Loucy (cell line): ENCODE results near the gene B3GAT3.
"Not testable (repeated sequence)": the region's sequence is repeated elsewhere in the genome, so short reads cannot be mapped to it uniquely, and the experiment has no call there.

Source experiments
- CTCF ChIP-seq: fragments of 200-600 bp; sonication (generic); conservative IDR thresholded peaks from 2 replicates; pipeline ENCODE4 v1.5.1; 2014; ENCODE audit warnings: mild to moderate bottlenecking, antibody characterized with exemption, low read length
- EZH2phosphoT487 ChIP-seq: fragments of 200-600 bp; IDR thresholded peaks from 2 replicates; pipeline ENCODE4 v1.6.1; 2018; ENCODE audit warnings: antibody characterized with exemption, mild to moderate bottlenecking, moderate library complexity, borderline replicate concordance

GRCh38 chr11:62650283-62650682 lies 28.5 kb upstream of the B3GAT3 start:
- not testable (repeated sequence) for TF ChIP-seq CTCF, EZH2phosphoT487
